GM23248 (cell line): ENCODE measurements around the gene BMS1.

Experiments
- EZH2 ChIP-seq: fragments of 200-600 bp; sonication (generic); IDR thresholded peaks from 2 replicates; pipeline ENCODE4 v1.6.1; 2018; ENCODE audit warnings: antibody characterized with exemption, mild to moderate bottlenecking; ENCODE audit not compliant: insufficient read depth, poor library complexity, severe bottlenecking
- EZH2phosphoT487 ChIP-seq: fragments of 200-600 bp; sonication (generic); IDR thresholded peaks from 2 replicates; pipeline ENCODE4 v1.6.1; 2018; ENCODE audit warnings: antibody characterized with exemption, moderate library complexity, mild to moderate bottlenecking, low read depth; ENCODE audit not compliant: insufficient read depth

- no peak for TF ChIP-seq EZH2
- no peak for TF ChIP-seq EZH2phosphoT487
Measured at GRCh38 chr10:42879380-42880254, 97.0 kb downstream of the BMS1 start.
